ENCODE results near the gene LHFPL6. TPM values are rescaled to one million over a fixed set of nuclear protein-coding genes. Genes with fewer than 3 reads are reported as not detected.

LHFPL6 gene
- total RNA-seq, 1 donor from 2014 or later = 38.5 TPM

DNA sequence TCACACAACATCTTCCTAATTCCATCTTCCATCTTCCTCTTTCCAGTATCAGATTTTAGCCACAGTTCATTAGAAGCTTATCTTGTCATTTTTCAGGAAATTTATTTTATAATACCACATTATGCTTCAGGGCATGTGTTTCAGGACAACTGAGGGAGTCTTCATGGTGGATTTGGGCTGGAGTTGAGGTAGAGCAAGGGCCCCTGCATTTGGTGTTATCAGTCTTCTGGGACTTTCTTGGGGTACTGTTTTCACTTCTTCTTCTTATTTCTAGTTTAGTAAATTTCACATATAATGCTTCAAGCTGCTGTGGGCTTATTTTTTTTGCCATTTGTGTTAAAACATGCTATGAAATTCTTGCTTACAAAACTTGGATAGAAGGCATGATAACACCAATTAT is 188.7 kb downstream of the LHFPL6 start:
- peaks cover 18% of the 10 kb centered on the region for H3K4me1 Mint-ChIP-seq (ENCODE audit: unreplicated experiment)
- H3K27ac Mint-ChIP-seq (ENCODE audit: unreplicated experiment) = no peak overlapping the region
- DNase-seq (ENCODE audit: low spot score) = no peak
- H3K27me3 Mint-ChIP-seq (ENCODE audit: unreplicated experiment) = no peaks in the 10 kb centered on the region
- H3K9me3 Mint-ChIP-seq (ENCODE audit: unreplicated experiment) = no peaks in the 10 kb centered on the region
- H3K4me3 Mint-ChIP-seq (ENCODE audit: unreplicated experiment) = no peak overlapping the region
- TF ChIP-seq, protein P1, sequence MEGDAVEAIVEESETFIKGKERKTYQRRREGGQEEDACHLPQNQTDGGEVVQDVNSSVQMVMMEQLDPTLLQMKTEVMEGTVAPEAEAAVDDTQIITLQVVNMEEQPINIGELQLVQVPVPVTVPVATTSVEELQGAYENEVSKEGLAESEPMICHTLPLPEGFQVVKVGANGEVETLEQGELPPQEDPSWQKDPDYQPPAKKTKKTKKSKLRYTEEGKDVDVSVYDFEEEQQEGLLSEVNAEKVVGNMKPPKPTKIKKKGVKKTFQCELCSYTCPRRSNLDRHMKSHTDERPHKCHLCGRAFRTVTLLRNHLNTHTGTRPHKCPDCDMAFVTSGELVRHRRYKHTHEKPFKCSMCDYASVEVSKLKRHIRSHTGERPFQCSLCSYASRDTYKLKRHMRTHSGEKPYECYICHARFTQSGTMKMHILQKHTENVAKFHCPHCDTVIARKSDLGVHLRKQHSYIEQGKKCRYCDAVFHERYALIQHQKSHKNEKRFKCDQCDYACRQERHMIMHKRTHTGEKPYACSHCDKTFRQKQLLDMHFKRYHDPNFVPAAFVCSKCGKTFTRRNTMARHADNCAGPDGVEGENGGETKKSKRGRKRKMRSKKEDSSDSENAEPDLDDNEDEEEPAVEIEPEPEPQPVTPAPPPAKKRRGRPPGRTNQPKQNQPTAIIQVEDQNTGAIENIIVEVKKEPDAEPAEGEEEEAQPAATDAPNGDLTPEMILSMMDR (IDR thresholded peaks at IDR 0.05; ENCODE audit: unreplicated experiment) = no peak
- no peaks in the 10 kb centered on the region for H3K36me3 Mint-ChIP-seq (ENCODE audit: low read depth, unreplicated experiment)

GRCh38 chr13:39411511-39411910 is 191.5 kb downstream of the LHFPL6 start:
- peaks cover 18% of the 10 kb centered on the region for H3K4me1 Mint-ChIP-seq (ENCODE audit: unreplicated experiment)
- H3K27ac Mint-ChIP-seq (ENCODE audit: unreplicated experiment) = no peak overlapping the region
- no peaks in the 10 kb centered on the region for H3K9me3 Mint-ChIP-seq (ENCODE audit: unreplicated experiment)
- TF ChIP-seq, protein P1 (IDR thresholded peaks at IDR 0.05; ENCODE audit: unreplicated experiment) = no peak
- no peaks in the 10 kb centered on the region for H3K36me3 Mint-ChIP-seq (ENCODE audit: low read depth, unreplicated experiment)
- H3K4me3 Mint-ChIP-seq (ENCODE audit: unreplicated experiment) = no peak overlapping the region
- DNase-seq (ENCODE audit: low spot score) = no peak
- no peaks in the 10 kb centered on the region for H3K27me3 Mint-ChIP-seq (ENCODE audit: unreplicated experiment)

DNA sequence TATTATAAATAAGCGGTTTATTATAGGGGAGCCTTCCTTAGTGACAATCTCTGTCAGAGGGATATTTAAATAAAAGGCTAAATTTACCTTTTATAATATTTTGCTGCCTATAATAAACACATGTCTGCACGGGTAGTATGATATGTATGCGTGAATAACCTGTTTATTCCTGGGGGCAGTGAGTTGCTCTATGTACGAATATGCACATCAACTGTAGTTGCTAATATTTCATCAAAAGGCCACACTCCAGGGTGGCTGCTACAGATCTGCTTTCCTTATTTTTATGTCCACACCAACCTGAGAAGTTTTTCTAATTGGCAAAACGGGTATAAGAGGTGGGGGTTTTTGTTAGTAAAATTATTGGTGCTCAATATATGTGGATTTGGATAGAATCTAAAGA is 192.0 kb downstream of the LHFPL6 start:
- no peaks in the 10 kb centered on the region for H3K9me3 Mint-ChIP-seq (ENCODE audit: unreplicated experiment)

DNA sequence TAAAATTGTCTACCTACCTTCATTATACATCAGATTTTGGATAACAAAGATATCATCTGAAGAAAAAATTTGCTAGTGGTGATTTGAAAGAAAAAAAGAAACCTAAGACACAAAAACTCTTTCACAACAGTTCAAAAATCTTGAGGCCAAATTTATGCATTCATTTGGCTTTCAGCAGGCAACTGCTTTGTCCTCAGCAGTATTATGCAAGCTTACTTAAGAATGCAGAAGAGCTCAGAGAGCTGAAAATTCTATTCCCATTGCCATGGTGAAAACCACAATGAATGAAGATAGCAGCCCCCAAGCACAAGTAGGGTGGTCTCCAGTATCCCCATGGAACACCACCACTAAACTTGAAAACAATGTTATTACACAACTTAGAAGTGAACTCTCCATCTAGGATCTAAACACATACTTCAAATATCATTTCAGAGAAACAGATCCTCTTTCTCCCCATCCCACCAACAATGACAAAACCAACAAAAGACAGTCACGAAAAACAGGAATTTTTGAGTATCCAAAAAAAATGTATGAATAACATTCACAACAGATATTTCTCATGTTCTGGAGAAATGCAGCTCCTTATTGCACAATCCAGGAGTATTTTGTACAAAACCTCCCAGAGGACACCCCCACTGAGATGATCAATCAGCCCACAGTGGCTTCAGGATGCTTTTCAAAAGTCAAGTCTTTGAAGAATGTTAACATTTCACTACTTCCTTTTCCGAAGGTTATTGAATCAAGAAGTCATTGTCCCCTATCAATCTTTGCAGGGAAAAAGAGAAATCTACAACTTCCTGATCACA is 192.7 kb downstream of the LHFPL6 start:
- Mint-ChIP-seq H3K4me3 (ENCODE audit: unreplicated experiment) (no peak overlapping the region), H3K27ac (ENCODE audit: unreplicated experiment) (peak overlapping the region; percentile 10), H3K4me1 (ENCODE audit: unreplicated experiment) (peaks cover 18% of the 10 kb centered on the region), H3K36me3 (ENCODE audit: low read depth, unreplicated experiment) (no peaks in the 10 kb centered on the region), H3K27me3 (ENCODE audit: unreplicated experiment) (no peaks in the 10 kb centered on the region), H3K9me3 (ENCODE audit: unreplicated experiment) (no peaks in the 10 kb centered on the region)
- DNase-seq (ENCODE audit: low spot score) = no peak
- TF ChIP-seq, protein P1 (IDR thresholded peaks at IDR 0.05; ENCODE audit: unreplicated experiment) = no peak

More for the DNA sequence above, 192.0 kb downstream of the LHFPL6 start:
- TF ChIP-seq, protein P1 (IDR thresholded peaks at IDR 0.05; ENCODE audit: unreplicated experiment) = no peak
- DNase-seq (ENCODE audit: low spot score) = no peak
- Mint-ChIP-seq H3K4me3 (ENCODE audit: unreplicated experiment) (no peak overlapping the region), H3K4me1 (ENCODE audit: unreplicated experiment) (peaks cover 18% of the 10 kb centered on the region), H3K27ac (ENCODE audit: unreplicated experiment) (no peak overlapping the region), H3K36me3 (ENCODE audit: low read depth, unreplicated experiment) (no peaks in the 10 kb centered on the region), H3K27me3 (ENCODE audit: unreplicated experiment) (no peaks in the 10 kb centered on the region)

GRCh38 chr13:39408512-39408911 is 194.5 kb downstream of the LHFPL6 start:
- H3K36me3 Mint-ChIP-seq (ENCODE audit: low read depth, unreplicated experiment) = no peaks in the 10 kb centered on the region
- no peak overlapping the region for H3K27ac Mint-ChIP-seq (ENCODE audit: unreplicated experiment)
- TF ChIP-seq, protein P1 (IDR thresholded peaks at IDR 0.05; ENCODE audit: unreplicated experiment) = no peak
- H3K4me3 Mint-ChIP-seq (ENCODE audit: unreplicated experiment) = no peak overlapping the region
- H3K27me3 Mint-ChIP-seq (ENCODE audit: unreplicated experiment) = no peaks in the 10 kb centered on the region
- no peak for DNase-seq (ENCODE audit: low spot score)
- peaks cover 18% of the 10 kb centered on the region for H3K4me1 Mint-ChIP-seq (ENCODE audit: unreplicated experiment)
- H3K9me3 Mint-ChIP-seq (ENCODE audit: unreplicated experiment) = no peaks in the 10 kb centered on the region
